Vagina (tissue), 2 donors: ENCODE measurements around the gene C4orf46. TPM values are rescaled to one million over a fixed set of nuclear protein-coding genes. Genes with fewer than 3 reads are reported as not detected.
A peak's percentile ranks its signal among the peaks of the same experiment; 100 is the strongest.

Experiments
- DNase-seq, 2 donors: peaks; one replicate each; pipeline ENCODE4 v3.0.0-alpha.2; 2017; ENCODE audit errors: extremely low spot score in 2 of 2
- H3K27ac ChIP-seq: fragments of 200-600 bp; sonication (generic); one replicate; pipeline ENCODE4 v1.5.1; 2019
- H3K27me3 ChIP-seq: fragments of 200-600 bp; sonication (generic); one replicate; pipeline ENCODE4 v1.5.1; 2019
- H3K36me3 ChIP-seq, 2 donors: fragments of 200-600 bp; sonication (generic); one replicate each; pipeline ENCODE4 v1.5.1; 2017 to 2019
- H3K4me1 ChIP-seq: fragments of 200-600 bp; sonication (generic); one replicate; pipeline ENCODE4 v1.5.1; 2019
- H3K4me3 ChIP-seq, 2 donors: fragments of 200-600 bp; sonication (generic); 1 replicate in 1 of 2; 2 replicates in 1 of 2; pipeline ENCODE4 v1.5.1; 2016 to 2019
- H3K9me3 ChIP-seq: fragments of 200-600 bp; sonication (generic); one replicate; pipeline ENCODE4 v1.5.1; 2019
- POLR2A ChIP-seq, 2 donors: fragments of 450-650 bp; IDR thresholded peaks; one replicate each; pipeline ENCODE4 v1.6.1; 2017; ENCODE audit warnings: antibody characterized with exemption in 2 of 2, mild to moderate bottlenecking in 2 of 2, moderate library complexity in 2 of 2
- POLR2AphosphoS5 ChIP-seq, 2 donors: sonication (generic); formaldehyde crosslinking; IDR thresholded peaks; one replicate each; pipeline ENCODE4 v1.9.0; 2017; ENCODE audit warnings: antibody characterized with exemption in 2 of 2, mild to moderate bottlenecking in 2 of 2, low read depth in 1 of 2; ENCODE audit not compliant: insufficient read depth in 1 of 2
- intact Hi-C: fragments of 100-400 bp; cut with DNase I; formaldehyde crosslinking; loops from one replicate; pipeline ENCODE4 v1.15.1; 2023
- total RNA-seq: library from RNA; depleted of rRNA; stranded (reverse); fragments of >200 nt; gene quantifications from one replicate; pipeline ENCODE4 v1.2.3, GENCODE V29; 2016
- TF ChIP-seq, protein P1 (sequence below), 3 experiments: fragments of 450-650 bp in 2 of 3; fragments of 200-600 bp in 1 of 3; sonication (generic) in 1 of 3; IDR thresholded peaks; one replicate each; pipeline ENCODE4 v1.5.1; 2017 to 2019; ENCODE audit warnings: antibody characterized with exemption in 3 of 3, mild to moderate bottlenecking in 2 of 3, moderate library complexity in 2 of 3

C4orf46 gene
- total RNA-seq, 1 donor from 2014 or later = 5.9 TPM

DNA sequence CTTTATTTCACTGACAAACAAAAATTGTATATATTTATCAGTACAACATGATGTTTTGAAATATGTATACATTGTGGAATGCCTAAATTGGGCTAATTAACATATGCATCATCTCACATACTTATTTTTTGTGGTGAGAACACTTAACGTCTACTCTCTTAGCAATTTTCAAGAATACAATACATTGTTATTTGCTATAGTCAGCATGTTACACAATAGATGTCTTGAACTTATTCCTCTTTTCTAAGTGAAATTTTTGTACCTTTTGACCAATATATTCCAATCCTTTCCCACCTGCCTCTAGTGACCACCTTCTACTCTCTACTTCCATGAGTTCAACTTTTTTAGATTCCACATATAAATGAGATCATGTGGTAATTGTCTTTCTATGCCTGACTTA lies 35.1 kb downstream of the C4orf46 start:
- Histone ChIP-seq H3K27ac (no peak overlapping the region), H3K4me1 (no peaks in the 10 kb centered on the region), H3K4me3 (no peak overlapping the region), H3K36me3 (no peaks in the 10 kb centered on the region), H3K27me3 (no peaks in the 10 kb centered on the region), H3K9me3 (no peaks in the 10 kb centered on the region)
- no peak for TF ChIP-seq POLR2A (IDR thresholded peaks at IDR 0.05)
- no peak for TF ChIP-seq POLR2AphosphoS5 (IDR thresholded peaks at IDR 0.05; ENCODE audit: insufficient read depth in 1 of 2, low read depth in 1 of 2)
- TF ChIP-seq, protein P1, sequence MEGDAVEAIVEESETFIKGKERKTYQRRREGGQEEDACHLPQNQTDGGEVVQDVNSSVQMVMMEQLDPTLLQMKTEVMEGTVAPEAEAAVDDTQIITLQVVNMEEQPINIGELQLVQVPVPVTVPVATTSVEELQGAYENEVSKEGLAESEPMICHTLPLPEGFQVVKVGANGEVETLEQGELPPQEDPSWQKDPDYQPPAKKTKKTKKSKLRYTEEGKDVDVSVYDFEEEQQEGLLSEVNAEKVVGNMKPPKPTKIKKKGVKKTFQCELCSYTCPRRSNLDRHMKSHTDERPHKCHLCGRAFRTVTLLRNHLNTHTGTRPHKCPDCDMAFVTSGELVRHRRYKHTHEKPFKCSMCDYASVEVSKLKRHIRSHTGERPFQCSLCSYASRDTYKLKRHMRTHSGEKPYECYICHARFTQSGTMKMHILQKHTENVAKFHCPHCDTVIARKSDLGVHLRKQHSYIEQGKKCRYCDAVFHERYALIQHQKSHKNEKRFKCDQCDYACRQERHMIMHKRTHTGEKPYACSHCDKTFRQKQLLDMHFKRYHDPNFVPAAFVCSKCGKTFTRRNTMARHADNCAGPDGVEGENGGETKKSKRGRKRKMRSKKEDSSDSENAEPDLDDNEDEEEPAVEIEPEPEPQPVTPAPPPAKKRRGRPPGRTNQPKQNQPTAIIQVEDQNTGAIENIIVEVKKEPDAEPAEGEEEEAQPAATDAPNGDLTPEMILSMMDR (IDR thresholded peaks at IDR 0.05) = no peak
- DNase-seq = no peak
- intact Hi-C loops = no loop called here

GRCh38 chr4:158630893-158631292 lies 40.8 kb downstream of the C4orf46 start:
- Histone ChIP-seq H3K4me1 (no peaks in the 10 kb centered on the region), H3K27me3 (no peaks in the 10 kb centered on the region), H3K9me3 (no peaks in the 10 kb centered on the region), H3K27ac (no peak overlapping the region), H3K36me3 (no peaks in the 10 kb centered on the region), H3K4me3 (no peak overlapping the region)
- no peak for TF ChIP-seq POLR2AphosphoS5 (IDR thresholded peaks at IDR 0.05; ENCODE audit: insufficient read depth in 1 of 2, low read depth in 1 of 2)
- TF ChIP-seq, protein P1 (IDR thresholded peaks at IDR 0.05) = no peak
- TF ChIP-seq POLR2A (IDR thresholded peaks at IDR 0.05) = no peak
- intact Hi-C loops = no loop called here
- DNase-seq = no peak

GRCh38 chr4:158625544-158625943 lies 46.1 kb downstream of the C4orf46 start:
- intact Hi-C loops = loop anchor here (1.0 kb wide), 1 partner anchor 365 kb away; no protein-coding TSS in a partner anchor
- Histone ChIP-seq H3K27me3 (no peaks in the 10 kb centered on the region), H3K27ac (no peak overlapping the region), H3K9me3 (no peaks in the 10 kb centered on the region), H3K36me3 (no peaks in the 10 kb centered on the region), H3K4me1 (no peaks in the 10 kb centered on the region), H3K4me3 (no peak overlapping the region)
- DNase-seq = no peak
- TF ChIP-seq POLR2A (IDR thresholded peaks at IDR 0.05) = no peak
- TF ChIP-seq, protein P1 (IDR thresholded peaks at IDR 0.05) = no peak
- TF ChIP-seq POLR2AphosphoS5 (IDR thresholded peaks at IDR 0.05; ENCODE audit: insufficient read depth in 1 of 2, low read depth in 1 of 2) = no peak

- no peaks in the 10 kb centered on the region for H3K27me3 ChIP-seq
- no peaks in the 10 kb centered on the region for H3K4me1 ChIP-seq
- intact Hi-C loops = loop anchor here (1.0 kb wide), 1 partner anchor 365 kb away; no protein-coding TSS in a partner anchor
- no peak overlapping the region for H3K27ac ChIP-seq
- TF ChIP-seq, protein P1 (IDR thresholded peaks at IDR 0.05) = peak; percentile 41 to 84 (median 58)
- no peak for TF ChIP-seq POLR2AphosphoS5 (IDR thresholded peaks at IDR 0.05; ENCODE audit: insufficient read depth in 1 of 2, low read depth in 1 of 2)
- no peak overlapping the region for H3K4me3 ChIP-seq
- no peak for DNase-seq
- H3K9me3 ChIP-seq = no peaks in the 10 kb centered on the region
- H3K36me3 ChIP-seq = no peaks in the 10 kb centered on the region
These were observed 46.7 kb downstream of the C4orf46 start for GRCh38 chr4:158624889-158625478.

GRCh38 chr4:158622251-158622650 lies 49.4 kb downstream of the C4orf46 start:
- no peaks in the 10 kb centered on the region for H3K4me1 ChIP-seq
- no peaks in the 10 kb centered on the region for H3K27me3 ChIP-seq
- intact Hi-C loops = no loop called here
- H3K36me3 ChIP-seq = no peaks in the 10 kb centered on the region
- no peaks in the 10 kb centered on the region for H3K9me3 ChIP-seq
- DNase-seq = no peak
- no peak overlapping the region for H3K4me3 ChIP-seq
- no peak for TF ChIP-seq POLR2AphosphoS5 (IDR thresholded peaks at IDR 0.05; ENCODE audit: insufficient read depth in 1 of 2, low read depth in 1 of 2)
- TF ChIP-seq POLR2A (IDR thresholded peaks at IDR 0.05) = no peak
- TF ChIP-seq, protein P1 (IDR thresholded peaks at IDR 0.05) = no peak
- no peak overlapping the region for H3K27ac ChIP-seq
